Immature natural killer cell (primary cell): ENCODE data around the gene CCNDBP1. TPM values are rescaled to one million over a fixed set of nuclear protein-coding genes. Genes with fewer than 3 reads are reported as not detected.

ENCODE experiments used
- DNase-seq, 3 donors: peaks; one replicate each; pipeline ENCODE4 v3.0.0; 2022; ENCODE audit warnings: mixed read lengths in 1 of 3
- H3K27ac Mint-ChIP-seq, 6 donors: one replicate each; pipeline ENCODE4 v1.8.0; 2020; ENCODE audit warnings: mixed read lengths in 6 of 6, mild to moderate bottlenecking in 5 of 6, inconsistent platforms in 4 of 6, moderate library complexity in 3 of 6
- H3K27me3 Mint-ChIP-seq, 3 donors: one replicate each; pipeline ENCODE4 v1.8.0; 2020 to 2021; ENCODE audit warnings: low read depth in 3 of 3, mild to moderate bottlenecking in 3 of 3, mixed read lengths in 3 of 3, moderate library complexity in 3 of 3, inconsistent platforms in 1 of 3
- H3K36me3 Mint-ChIP-seq, 3 donors: one replicate each; pipeline ENCODE4 v1.8.0; 2020; ENCODE audit warnings: mixed read lengths in 3 of 3, inconsistent platforms in 2 of 3, mild to moderate bottlenecking in 2 of 3
- H3K4me1 Mint-ChIP-seq, 2 donors: one replicate each; pipeline ENCODE4 v1.8.0; 2020; ENCODE audit warnings: inconsistent platforms in 2 of 2, mild to moderate bottlenecking in 2 of 2, mixed read lengths in 2 of 2, moderate library complexity in 1 of 2
- H3K4me3 Mint-ChIP-seq, 5 donors: one replicate each; pipeline ENCODE4 v1.8.0; 2020; ENCODE audit warnings: mild to moderate bottlenecking in 5 of 5, mixed read lengths in 5 of 5, inconsistent platforms in 3 of 5, moderate library complexity in 3 of 5
- H3K9me3 Mint-ChIP-seq, 6 donors: one replicate each; pipeline ENCODE4 v1.8.0; 2020; ENCODE audit warnings: mild to moderate bottlenecking in 6 of 6, mixed read lengths in 6 of 6, inconsistent platforms in 4 of 6, moderate library complexity in 3 of 6
- polyA plus RNA-seq, 3 donors: library from polyadenylated mRNA; unstranded; fragments of 300-500 nt; fragmentation: Illumina TruSeq; gene quantifications; one replicate each; pipeline ENCODE4 v1.2.3, GENCODE V29; 2021

CCNDBP1 gene
- polyA plus RNA-seq, 3 donors from 2014 or later = 186 to 286 (median 197) TPM

DNA sequence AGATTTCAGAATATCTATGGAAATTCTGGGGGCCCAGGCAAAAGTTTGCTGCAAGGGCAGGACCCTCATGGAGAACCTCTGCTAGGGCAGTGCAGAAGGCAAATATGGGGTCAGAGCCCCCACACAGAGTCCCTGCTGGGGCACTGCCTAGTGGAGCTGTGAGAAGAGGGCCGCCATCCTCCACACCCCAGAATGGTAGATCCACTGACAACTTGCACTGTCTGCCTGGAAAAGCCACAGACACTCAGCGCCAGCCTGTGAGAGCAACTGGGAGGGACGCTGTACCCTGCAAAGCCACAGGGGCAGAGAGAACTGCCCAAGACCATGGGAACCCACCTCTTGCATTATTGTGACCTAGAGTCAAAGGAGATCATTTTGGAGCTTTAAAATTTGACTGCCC lies 13.8 kb downstream of the CCNDBP1 start:
- DNase-seq = no peak
- Mint-ChIP-seq H3K27me3 (peaks cover 0 to 4% (median 2%) of the 10 kb centered on the region in 3 donors), H3K4me3 (no peak overlapping the region), H3K4me1 (peaks cover 0 to 8% of the 10 kb centered on the region in 2 donors), H3K36me3 (peaks cover 18 to 33% (median 21%) of the 10 kb centered on the region in 3 donors), H3K27ac (no peak overlapping the region), H3K9me3 (peaks cover 0 to 3% (median 0%) of the 10 kb centered on the region in 6 donors)

DNA sequence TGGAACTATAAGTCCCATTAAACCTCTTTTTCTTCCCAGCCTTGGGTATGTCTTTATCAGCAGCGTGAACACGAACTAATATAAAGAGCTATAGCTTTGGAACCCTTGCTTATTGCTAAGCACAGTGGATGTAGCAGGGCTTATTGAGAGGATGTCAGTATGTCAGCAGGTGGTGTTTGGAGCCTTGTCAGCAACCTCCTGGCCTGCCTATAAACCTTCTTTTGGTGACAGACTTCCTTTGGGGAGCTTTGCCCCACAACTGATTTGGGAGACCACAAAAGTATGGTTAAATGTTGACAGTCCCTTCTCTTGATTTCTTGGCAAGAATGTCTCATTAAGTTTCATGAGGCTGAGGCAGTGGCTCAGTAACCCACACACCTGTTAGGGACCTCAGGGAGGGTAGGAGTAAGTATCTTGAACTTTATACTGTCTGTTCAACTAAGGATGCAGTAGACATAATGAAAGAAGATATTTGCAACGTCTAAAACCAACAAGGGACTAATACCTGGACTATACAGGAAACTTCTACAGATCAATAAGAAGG lies 14.8 kb downstream of the CCNDBP1 start:
- no peaks in the 10 kb centered on the region for H3K4me1 Mint-ChIP-seq
- H3K9me3 Mint-ChIP-seq = peaks cover 0 to 3% (median 0%) of the 10 kb centered on the region in 6 donors
- H3K4me3 Mint-ChIP-seq = no peak overlapping the region
- H3K27me3 Mint-ChIP-seq = peaks cover 0 to 7% (median 2%) of the 10 kb centered on the region in 3 donors
- H3K27ac Mint-ChIP-seq = peak overlapping the region in 2 of 6 donors; percentile 15 to 41
- peaks cover 18 to 26% (median 21%) of the 10 kb centered on the region in 3 donors for H3K36me3 Mint-ChIP-seq
- no peak for DNase-seq

- Mint-ChIP-seq H3K4me1 (no peaks in the 10 kb centered on the region), H3K27ac (peak overlapping the region in 2 of 6 donors; percentile 31 to 42), H3K4me3 (no peak overlapping the region), H3K9me3 (peaks cover 0 to 1% (median 0%) of the 10 kb centered on the region in 6 donors), H3K36me3 (no peaks in the 10 kb centered on the region), H3K27me3 (peaks cover 1 to 8% (median 7%) of the 10 kb centered on the region in 3 donors)
- peak in 1 of 3 donors; percentile 29 for DNase-seq
Observed at GRCh38 chr15:43204016-43204901, 19.1 kb downstream of the CCNDBP1 start.

DNA sequence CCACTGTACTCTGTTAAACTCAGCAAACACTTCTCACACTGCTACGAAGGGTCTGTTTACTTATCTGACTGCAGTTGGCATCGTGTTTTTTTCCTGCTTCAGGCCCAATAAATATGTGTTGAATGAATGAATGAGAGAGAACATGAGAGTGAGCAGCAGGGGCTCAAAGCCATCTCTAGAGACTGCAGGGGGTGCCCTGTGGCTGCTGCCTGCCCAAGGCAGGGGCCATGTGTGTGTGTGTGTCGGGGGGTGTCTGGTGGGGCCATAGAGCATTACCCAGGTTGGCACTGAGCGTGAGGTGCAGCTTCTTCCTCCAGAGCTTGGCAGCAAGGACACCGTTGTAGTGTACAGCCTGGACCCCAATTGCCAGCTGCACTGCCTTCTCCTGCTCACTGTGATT lies 20.9 kb downstream of the CCNDBP1 start:
- H3K4me1 Mint-ChIP-seq = no peaks in the 10 kb centered on the region

GRCh38 chr15:43207024-43207423 lies 21.8 kb downstream of the CCNDBP1 start:
- H3K36me3 Mint-ChIP-seq = no peaks in the 10 kb centered on the region
- no peak overlapping the region for H3K4me3 Mint-ChIP-seq
- DNase-seq = no peak
- no peaks in the 10 kb centered on the region for H3K4me1 Mint-ChIP-seq
- no peak overlapping the region for H3K27ac Mint-ChIP-seq
- H3K9me3 Mint-ChIP-seq = peaks cover 0 to 1% (median 0%) of the 10 kb centered on the region in 6 donors
- H3K27me3 Mint-ChIP-seq = peaks cover 3 to 8% (median 7%) of the 10 kb centered on the region in 3 donors

More for the DNA sequence above, 20.9 kb downstream of the CCNDBP1 start:
- Mint-ChIP-seq H3K4me3 (no peak overlapping the region), H3K27me3 (peaks cover 1 to 8% (median 7%) of the 10 kb centered on the region in 3 donors), H3K36me3 (no peaks in the 10 kb centered on the region), H3K9me3 (peaks cover 0 to 1% (median 0%) of the 10 kb centered on the region in 6 donors), H3K27ac (no peak overlapping the region)
- no peak for DNase-seq

GRCh38 chr15:43208052-43209002 lies 23.1 kb downstream of the CCNDBP1 start:
- Mint-ChIP-seq H3K4me3 (no peak overlapping the region), H3K36me3 (no peaks in the 10 kb centered on the region), H3K4me1 (no peaks in the 10 kb centered on the region), H3K27me3 (peaks cover 3 to 8% (median 7%) of the 10 kb centered on the region in 3 donors), H3K9me3 (peaks cover 0 to 1% (median 0%) of the 10 kb centered on the region in 6 donors), H3K27ac (no peak overlapping the region)
- DNase-seq = no peak

DNA sequence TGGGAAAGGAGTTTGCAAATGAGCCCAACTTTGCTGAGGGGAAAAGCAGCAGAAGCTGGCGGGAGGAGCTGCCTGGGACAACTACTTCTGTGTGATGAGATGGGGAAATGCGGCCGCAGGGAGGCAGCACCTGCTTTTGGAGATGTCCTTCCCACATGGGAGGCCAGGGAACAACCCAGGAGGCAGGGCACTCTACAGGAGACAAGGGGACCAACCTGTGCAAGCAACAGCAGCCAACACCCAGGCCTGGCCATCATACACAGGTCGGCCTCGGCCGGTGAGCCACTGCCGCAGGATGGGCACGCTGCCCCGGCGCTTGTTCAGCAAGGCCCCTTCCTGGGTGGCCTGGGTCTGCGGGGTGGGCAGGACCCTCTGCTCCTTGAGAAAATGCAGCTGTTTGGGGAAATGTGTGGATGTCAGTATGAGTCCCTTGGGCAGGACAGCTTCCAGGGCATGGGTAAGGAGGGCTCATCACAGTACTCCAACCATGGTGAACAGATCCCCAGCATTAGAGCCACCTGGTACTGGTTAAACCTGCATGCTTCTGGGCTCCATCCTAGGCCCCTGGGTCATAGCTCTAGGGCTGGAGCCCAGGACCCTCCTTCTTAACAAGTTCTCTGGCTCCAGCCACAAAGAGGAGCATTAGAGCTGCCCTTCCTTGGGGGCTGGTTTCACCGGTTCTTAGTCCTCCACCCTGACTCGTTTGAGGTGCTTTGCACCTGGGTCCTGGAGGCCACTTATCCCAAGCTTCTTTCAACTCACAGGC lies 24.0 kb downstream of the CCNDBP1 start:
- Mint-ChIP-seq H3K27me3 (peaks cover 3 to 7% (median 3%) of the 10 kb centered on the region in 3 donors), H3K36me3 (no peaks in the 10 kb centered on the region), H3K4me3 (no peak overlapping the region), H3K27ac (no peak overlapping the region), H3K4me1 (no peaks in the 10 kb centered on the region), H3K9me3 (peaks cover 0 to 1% (median 0%) of the 10 kb centered on the region in 6 donors)
- no peak for DNase-seq

DNA sequence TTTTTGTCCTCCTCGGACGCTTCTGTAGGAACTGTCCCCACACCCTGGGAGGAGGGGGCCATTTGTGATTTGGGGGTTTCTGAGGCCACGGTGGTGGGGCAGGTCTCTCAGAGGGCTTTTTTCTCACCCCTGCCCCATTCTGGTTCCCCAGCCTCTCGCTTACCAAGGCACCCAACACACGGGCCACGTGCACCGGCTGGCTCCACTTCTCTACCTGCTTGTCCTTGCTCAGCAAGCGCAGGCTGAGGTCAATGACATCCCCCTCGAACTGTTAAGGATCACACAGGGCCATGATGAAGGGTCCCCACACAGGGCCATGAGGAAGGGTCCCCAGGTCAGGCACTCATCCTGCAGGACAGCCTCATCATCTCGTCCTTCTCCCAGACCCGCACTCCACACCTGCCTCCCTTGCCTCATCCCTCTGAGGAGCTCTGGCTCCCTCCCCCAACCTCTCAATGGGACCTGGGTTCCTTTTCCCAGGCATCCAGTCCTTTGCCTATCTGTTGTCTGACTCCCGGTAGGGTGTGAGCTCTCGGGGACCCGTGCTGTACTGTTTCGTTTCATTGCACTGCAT lies 25.1 kb downstream of the CCNDBP1 start:
- no peak for DNase-seq
- H3K27me3 Mint-ChIP-seq = peaks cover 3 to 7% (median 3%) of the 10 kb centered on the region in 3 donors
- no peak overlapping the region for H3K4me3 Mint-ChIP-seq
- no peaks in the 10 kb centered on the region for H3K36me3 Mint-ChIP-seq
- H3K9me3 Mint-ChIP-seq = peaks cover 0 to 3% (median 0%) of the 10 kb centered on the region in 6 donors
- H3K27ac Mint-ChIP-seq = no peak overlapping the region
- H3K4me1 Mint-ChIP-seq = no peaks in the 10 kb centered on the region

- Mint-ChIP-seq H3K4me1 (no peaks in the 10 kb centered on the region), H3K27ac (no peak overlapping the region), H3K9me3 (peaks cover 0 to 3% (median 0%) of the 10 kb centered on the region in 6 donors), H3K27me3 (peaks cover 2 to 7% (median 3%) of the 10 kb centered on the region in 3 donors), H3K36me3 (no peaks in the 10 kb centered on the region), H3K4me3 (no peak overlapping the region)
- DNase-seq = no peak
Observed at GRCh38 chr15:43210807-43211206, 25.6 kb downstream of the CCNDBP1 start.

- DNase-seq = no peak
- Mint-ChIP-seq H3K27me3 (peaks cover 1 to 7% (median 3%) of the 10 kb centered on the region in 3 donors), H3K4me1 (no peaks in the 10 kb centered on the region), H3K27ac (no peak overlapping the region), H3K4me3 (no peak overlapping the region), H3K9me3 (peaks cover 0 to 3% (median 0%) of the 10 kb centered on the region in 6 donors), H3K36me3 (no peaks in the 10 kb centered on the region)
Observed at GRCh38 chr15:43211224-43211735, 26.1 kb downstream of the CCNDBP1 start.

- Mint-ChIP-seq H3K4me3 (no peak overlapping the region), H3K27me3 (peaks cover 1 to 4% (median 3%) of the 10 kb centered on the region in 3 donors), H3K4me1 (no peaks in the 10 kb centered on the region), H3K36me3 (no peaks in the 10 kb centered on the region), H3K27ac (no peak overlapping the region), H3K9me3 (peaks cover 0 to 3% (median 0%) of the 10 kb centered on the region in 6 donors)
- no peak for DNase-seq
Observed at GRCh38 chr15:43212299-43212698, 27.1 kb downstream of the CCNDBP1 start.

DNA sequence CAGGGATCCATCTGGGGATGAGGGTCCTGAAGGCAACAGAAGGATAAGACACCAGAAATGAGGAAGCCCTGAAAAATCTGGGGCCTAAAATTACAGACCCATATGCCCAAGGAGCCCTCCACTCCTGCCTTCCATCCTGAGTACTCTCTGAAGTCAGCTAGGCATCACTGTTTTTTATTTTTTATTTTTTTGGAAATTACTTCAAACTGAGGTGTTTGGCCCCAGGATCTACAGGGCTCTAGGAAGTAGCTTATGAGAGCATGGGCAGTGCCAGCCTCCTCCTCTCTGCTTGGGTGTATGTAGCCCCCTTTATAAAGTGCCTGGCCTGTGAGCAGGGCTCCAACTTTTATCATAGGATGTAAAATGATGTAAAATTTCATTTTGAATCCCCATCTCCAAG lies 27.7 kb downstream of the CCNDBP1 start:
- Mint-ChIP-seq H3K4me1 (no peaks in the 10 kb centered on the region), H3K9me3 (peaks cover 0 to 3% (median 0%) of the 10 kb centered on the region in 6 donors), H3K36me3 (no peaks in the 10 kb centered on the region), H3K27ac (no peak overlapping the region), H3K27me3 (peaks cover 1 to 4% (median 3%) of the 10 kb centered on the region in 3 donors), H3K4me3 (no peak overlapping the region)
- no peak for DNase-seq
